ENCODE results near the gene RCE1. TPM values are rescaled to one million over a fixed set of nuclear protein-coding genes. Genes with fewer than 3 reads are reported as not detected.

The RCE1 gene
- total RNA-seq, 1 experiment from 2014 or later = 43.7 TPM

DNA sequence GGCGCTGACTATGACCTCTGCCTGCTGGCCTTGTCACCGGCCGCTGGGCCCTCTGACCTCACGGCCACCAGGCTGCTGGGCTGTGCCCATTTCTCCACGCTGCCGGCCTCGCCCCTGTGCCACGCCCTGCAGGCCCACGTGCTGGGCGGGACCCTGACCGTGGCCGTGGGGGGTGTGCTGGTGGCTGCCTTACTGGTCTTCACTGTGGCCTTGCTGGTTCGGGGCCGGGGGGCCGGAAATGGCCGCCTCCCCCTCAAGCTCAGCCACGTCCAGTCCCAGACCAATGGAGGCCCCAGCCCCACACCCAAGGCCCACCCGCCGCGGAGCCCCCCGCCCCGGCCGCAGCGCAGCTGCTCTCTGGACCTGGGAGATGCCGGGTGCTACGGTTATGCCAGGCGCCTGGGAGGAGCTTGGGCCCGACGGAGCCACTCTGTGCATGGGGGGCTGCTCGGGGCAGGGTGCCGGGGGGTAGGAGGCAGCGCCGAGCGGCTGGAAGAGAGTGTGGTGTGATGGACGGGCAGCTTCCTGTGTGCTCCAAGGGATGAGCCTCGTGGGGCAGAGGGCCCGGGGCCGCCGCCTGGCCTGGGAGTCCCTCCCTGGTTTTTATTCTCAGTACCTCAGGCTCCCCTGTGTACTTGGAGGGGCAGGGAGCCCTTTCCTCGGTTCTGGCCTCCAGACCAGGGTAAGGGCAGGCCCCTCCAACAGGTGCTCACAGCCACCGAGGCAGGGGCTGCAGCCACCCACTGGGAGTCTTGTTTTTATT lies 16.6 kb downstream of the RCE1 start:
- POLR2A ChIA-PET = interaction anchor here (0.6 kb wide), 1 partner anchor 666 kb away, joined by 4 read pairs; no protein-coding TSS in a partner anchor
- no peak for DNase-seq (ENCODE audit: low read depth, low spot score)
- in situ Hi-C loops (cut with HindIII; ENCODE audit: low pct_unique_long_range_greater_than_20kb, low sequenced_read_pairs) (no loop called here), intact Hi-C loops (cut with micrococcal nuclease; ENCODE audit: unreplicated experiment) (no loop called here)
- CTCF ChIA-PET = no interaction called here
- Histone ChIP-seq H3K27ac (ENCODE audit: low read length) (peak overlapping the region; percentile 17; the same call in 1 of the 2 replicates), H3K27me3 (ENCODE audit: control insufficient read depth, insufficient read depth, low read length) (no peaks in the 10 kb centered on the region), H3K4me1 (ENCODE audit: control insufficient read depth, insufficient read depth, low read length) (peaks cover 22% of the 10 kb centered on the region), H3K9me3 (ENCODE audit: control insufficient read depth, insufficient read depth, low read depth, low read length) (no peaks in the 10 kb centered on the region), H3K36me3 (ENCODE audit: control insufficient read depth, insufficient read depth, low read length) (no peaks in the 10 kb centered on the region), H3K4me3 (ENCODE audit: low read depth in 2 of 2, low read length in 2 of 2) (no peak overlapping the region)
- no peak for TF ChIP-seq SIN3A (IDR thresholded peaks at IDR 0.05; ENCODE audit: borderline replicate concordance, insufficient read depth, low read depth, low read length)
- TF ChIP-seq, protein P1, sequence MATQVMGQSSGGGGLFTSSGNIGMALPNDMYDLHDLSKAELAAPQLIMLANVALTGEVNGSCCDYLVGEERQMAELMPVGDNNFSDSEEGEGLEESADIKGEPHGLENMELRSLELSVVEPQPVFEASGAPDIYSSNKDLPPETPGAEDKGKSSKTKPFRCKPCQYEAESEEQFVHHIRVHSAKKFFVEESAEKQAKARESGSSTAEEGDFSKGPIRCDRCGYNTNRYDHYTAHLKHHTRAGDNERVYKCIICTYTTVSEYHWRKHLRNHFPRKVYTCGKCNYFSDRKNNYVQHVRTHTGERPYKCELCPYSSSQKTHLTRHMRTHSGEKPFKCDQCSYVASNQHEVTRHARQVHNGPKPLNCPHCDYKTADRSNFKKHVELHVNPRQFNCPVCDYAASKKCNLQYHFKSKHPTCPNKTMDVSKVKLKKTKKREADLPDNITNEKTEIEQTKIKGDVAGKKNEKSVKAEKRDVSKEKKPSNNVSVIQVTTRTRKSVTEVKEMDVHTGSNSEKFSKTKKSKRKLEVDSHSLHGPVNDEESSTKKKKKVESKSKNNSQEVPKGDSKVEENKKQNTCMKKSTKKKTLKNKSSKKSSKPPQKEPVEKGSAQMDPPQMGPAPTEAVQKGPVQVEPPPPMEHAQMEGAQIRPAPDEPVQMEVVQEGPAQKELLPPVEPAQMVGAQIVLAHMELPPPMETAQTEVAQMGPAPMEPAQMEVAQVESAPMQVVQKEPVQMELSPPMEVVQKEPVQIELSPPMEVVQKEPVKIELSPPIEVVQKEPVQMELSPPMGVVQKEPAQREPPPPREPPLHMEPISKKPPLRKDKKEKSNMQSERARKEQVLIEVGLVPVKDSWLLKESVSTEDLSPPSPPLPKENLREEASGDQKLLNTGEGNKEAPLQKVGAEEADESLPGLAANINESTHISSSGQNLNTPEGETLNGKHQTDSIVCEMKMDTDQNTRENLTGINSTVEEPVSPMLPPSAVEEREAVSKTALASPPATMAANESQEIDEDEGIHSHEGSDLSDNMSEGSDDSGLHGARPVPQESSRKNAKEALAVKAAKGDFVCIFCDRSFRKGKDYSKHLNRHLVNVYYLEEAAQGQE (IDR thresholded peaks at IDR 0.05; ENCODE audit: insufficient read depth in 1 of 2, low read depth in 2 of 2, low read length in 1 of 2) = no peak
- TF ChIP-seq, protein P2, sequence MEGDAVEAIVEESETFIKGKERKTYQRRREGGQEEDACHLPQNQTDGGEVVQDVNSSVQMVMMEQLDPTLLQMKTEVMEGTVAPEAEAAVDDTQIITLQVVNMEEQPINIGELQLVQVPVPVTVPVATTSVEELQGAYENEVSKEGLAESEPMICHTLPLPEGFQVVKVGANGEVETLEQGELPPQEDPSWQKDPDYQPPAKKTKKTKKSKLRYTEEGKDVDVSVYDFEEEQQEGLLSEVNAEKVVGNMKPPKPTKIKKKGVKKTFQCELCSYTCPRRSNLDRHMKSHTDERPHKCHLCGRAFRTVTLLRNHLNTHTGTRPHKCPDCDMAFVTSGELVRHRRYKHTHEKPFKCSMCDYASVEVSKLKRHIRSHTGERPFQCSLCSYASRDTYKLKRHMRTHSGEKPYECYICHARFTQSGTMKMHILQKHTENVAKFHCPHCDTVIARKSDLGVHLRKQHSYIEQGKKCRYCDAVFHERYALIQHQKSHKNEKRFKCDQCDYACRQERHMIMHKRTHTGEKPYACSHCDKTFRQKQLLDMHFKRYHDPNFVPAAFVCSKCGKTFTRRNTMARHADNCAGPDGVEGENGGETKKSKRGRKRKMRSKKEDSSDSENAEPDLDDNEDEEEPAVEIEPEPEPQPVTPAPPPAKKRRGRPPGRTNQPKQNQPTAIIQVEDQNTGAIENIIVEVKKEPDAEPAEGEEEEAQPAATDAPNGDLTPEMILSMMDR (IDR thresholded peaks at IDR 0.05) = no peak
- no peak for TF ChIP-seq TCF7L2 (IDR thresholded peaks at IDR 0.05; ENCODE audit: low read depth, low read length)
- TF ChIP-seq POLR2AphosphoS5 (IDR thresholded peaks at IDR 0.05; ENCODE audit: low read depth, low read length) = no peak
- no TSS peak for BruUV-seq (replicated peaks)
- ATAC-seq = no peak

DNA sequence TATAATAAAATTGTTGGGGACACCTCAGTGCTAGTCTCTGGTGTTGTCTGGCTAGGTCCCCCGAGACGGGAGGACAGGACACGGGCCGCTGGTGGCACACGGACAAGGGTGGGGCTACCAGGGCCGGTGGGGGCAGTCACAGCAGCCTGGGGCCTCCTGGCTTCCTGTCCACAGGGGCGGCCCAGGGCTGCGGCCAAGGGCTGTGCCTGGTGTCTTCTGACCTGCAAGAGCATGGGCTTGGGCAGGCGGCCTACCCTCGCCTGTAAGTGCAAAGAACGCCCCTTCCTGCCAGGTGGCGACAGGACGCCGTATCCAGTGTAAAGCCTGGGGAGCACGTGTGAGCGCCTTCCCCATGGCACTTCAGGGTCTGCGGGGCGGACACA lies 17.2 kb downstream of the RCE1 start:
- TF ChIP-seq TCF7L2 (IDR thresholded peaks at IDR 0.05; ENCODE audit: low read depth, low read length) (no peak), SIN3A (IDR thresholded peaks at IDR 0.05; ENCODE audit: borderline replicate concordance, insufficient read depth, low read depth, low read length) (no peak), POLR2AphosphoS5 (IDR thresholded peaks at IDR 0.05; ENCODE audit: low read depth, low read length) (no peak)
- TF ChIP-seq, protein P1 (IDR thresholded peaks at IDR 0.05; ENCODE audit: insufficient read depth in 1 of 2, low read depth in 2 of 2, low read length in 1 of 2) = no peak
- TF ChIP-seq, protein P2 (IDR thresholded peaks at IDR 0.05) = no peak
- no peaks in the 10 kb centered on the region for H3K36me3 ChIP-seq (ENCODE audit: control insufficient read depth, insufficient read depth, low read length)
- no peak for ATAC-seq
- peak overlapping the region; percentile 17; the same call in 1 of the 2 replicates for H3K27ac ChIP-seq (ENCODE audit: low read length)
- POLR2A ChIA-PET = no interaction called here
- in situ Hi-C loops (cut with HindIII; ENCODE audit: low pct_unique_long_range_greater_than_20kb, low sequenced_read_pairs) = no loop called here
- no peak overlapping the region for H3K4me3 ChIP-seq (ENCODE audit: low read depth in 2 of 2, low read length in 2 of 2)
- intact Hi-C loops (cut with micrococcal nuclease; ENCODE audit: unreplicated experiment) = no loop called here
- BruUV-seq (replicated peaks) = no TSS peak
- no peaks in the 10 kb centered on the region for H3K9me3 ChIP-seq (ENCODE audit: control insufficient read depth, insufficient read depth, low read depth, low read length)
- H3K4me1 ChIP-seq (ENCODE audit: control insufficient read depth, insufficient read depth, low read length) = peaks cover 18% of the 10 kb centered on the region
- H3K27me3 ChIP-seq (ENCODE audit: control insufficient read depth, insufficient read depth, low read length) = no peaks in the 10 kb centered on the region
- no peak for DNase-seq (ENCODE audit: low read depth, low spot score)
- CTCF ChIA-PET = no interaction called here

Data from Panc1 (cell line).